Astrocyte (in vitro differentiated cells and primary cell): ENCODE data around the gene KIRREL3.

ENCODE experiments used
- CTCF ChIP-seq: IDR thresholded peaks from 2 replicates; pipeline ENCODE4 v1.5.1; 2011; ENCODE audit warnings: low read depth, mild to moderate bottlenecking, inconsistent platforms, low read length, moderate library complexity; ENCODE audit not compliant: insufficient read depth
- EZH2 ChIP-seq: IDR thresholded peaks from 2 replicates; pipeline ENCODE4 v1.6.1; 2012; ENCODE audit warnings: mild to moderate bottlenecking, low read length, inconsistent platforms; ENCODE audit not compliant: insufficient read depth

DNA sequence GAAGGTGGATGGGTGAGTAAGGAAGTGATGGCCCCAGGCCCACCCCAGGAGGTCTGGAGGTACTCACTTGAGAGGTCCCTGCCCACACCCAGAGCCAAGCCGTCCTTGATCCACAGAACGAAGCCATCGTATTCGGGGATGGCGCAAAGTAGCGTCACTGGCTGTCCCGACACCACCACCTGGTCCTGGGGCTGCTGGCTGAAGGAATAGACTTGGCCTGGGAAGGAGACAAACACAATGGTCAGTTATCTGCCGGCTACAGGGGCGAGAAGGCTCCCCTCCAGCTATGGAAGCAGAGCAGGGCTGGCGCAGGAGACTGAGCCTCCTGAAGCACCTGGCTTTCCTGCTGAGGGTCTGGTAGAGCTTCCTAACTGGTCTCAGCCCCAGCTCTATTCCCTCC, 474.1 kb downstream of the KIRREL3 start:
- TF ChIP-seq CTCF (no peak), EZH2 (no peak)
